ENCODE measurements around the gene TTC33.

- no peak for TF ChIP-seq CTCF (IDR thresholded peaks at IDR 0.05; ENCODE audit: poor library complexity, severe bottlenecking)
- no peak for TF ChIP-seq REST (IDR thresholded peaks at IDR 0.05; ENCODE audit: borderline replicate concordance)
- no peak for TF ChIP-seq EZH2 (IDR thresholded peaks at IDR 0.05; ENCODE audit: borderline replicate concordance, insufficient read depth, low read length, poor library complexity, severe bottlenecking)
- no peak for TF ChIP-seq POLR2AphosphoS5 (IDR thresholded peaks at IDR 0.05)
- TF ChIP-seq RAD21 (conservative IDR thresholded peaks at IDR 0.05), result no peak
- TF ChIP-seq MXI1 (conservative IDR thresholded peaks at IDR 0.05; ENCODE audit: poor library complexity, severe bottlenecking), result no peak
- TF ChIP-seq EP300 (conservative IDR thresholded peaks at IDR 0.05; ENCODE audit: poor library complexity, severe bottlenecking), result no peak
- no peak for TF ChIP-seq TAF1 (IDR thresholded peaks at IDR 0.05; ENCODE audit: low read depth)
Observed at GRCh38 chr5:40678460-40679147, 77.2 kb downstream of the TTC33 start.

All from neural cell (in vitro differentiated cells).